Hepatocyte (in vitro differentiated cells): ENCODE data around the gene C8G. TPM values are rescaled to one million over a fixed set of nuclear protein-coding genes. Genes with fewer than 3 reads are reported as not detected.

ENCODE experiments used
- DNase-seq: peaks from one replicate; pipeline ENCODE4 v3.0.0-alpha.2; 2016; ENCODE audit warnings: low spot score
- H2AFZ ChIP-seq: fragments of 200-600 bp; sonication (generic); 2 replicates; pipeline ENCODE4 v1.6.0; 2016; ENCODE audit warnings: antibody characterized with exemption, mild to moderate bottlenecking
- H3K27ac ChIP-seq: fragments of 200-600 bp; sonication (generic); 2 replicates; pipeline ENCODE4 v1.5.1; 2016; ENCODE audit warnings: mild to moderate bottlenecking
- H3K27me3 ChIP-seq: fragments of 200-600 bp; sonication (generic); 2 replicates; pipeline ENCODE4 v1.6.1; 2016
- H3K36me3 ChIP-seq: fragments of 200-600 bp; sonication (generic); replicated peaks from 2 replicates; pipeline ENCODE4 v1.5.1; 2016; ENCODE audit warnings: low read depth; ENCODE audit not compliant: insufficient read depth
- H3K4me1 ChIP-seq: fragments of 200-600 bp; sonication (generic); 2 replicates; pipeline ENCODE4 v1.5.1; 2016; ENCODE audit warnings: mild to moderate bottlenecking, moderate library complexity; ENCODE audit not compliant: insufficient read depth
- H3K4me2 ChIP-seq: fragments of 200-600 bp; sonication (generic); 2 replicates; pipeline ENCODE4 v1.6.0; 2016
- H3K4me3 ChIP-seq: fragments of 200-600 bp; sonication (generic); 2 replicates; pipeline ENCODE4 v1.5.1; 2016; ENCODE audit warnings: mild to moderate bottlenecking
- H3K79me2 ChIP-seq: fragments of 200-600 bp; sonication (generic); 2 replicates; pipeline ENCODE4 v1.6.0; 2017; ENCODE audit warnings: mild to moderate bottlenecking
- H3K9me2 ChIP-seq: fragments of 200-600 bp; sonication (generic); replicated peaks from 2 replicates; pipeline ENCODE4 v1.6.0; 2017; ENCODE audit warnings: mild to moderate bottlenecking; ENCODE audit not compliant: insufficient read depth
- H3K9me3 ChIP-seq: fragments of 200-600 bp; sonication (generic); 2 replicates; pipeline ENCODE4 v1.5.1; 2016; ENCODE audit warnings: low read depth, mild to moderate bottlenecking
- H4K20me1 ChIP-seq: fragments of 200-600 bp; sonication (generic); 2 replicates; pipeline ENCODE4 v1.6.0; 2016; ENCODE audit warnings: mild to moderate bottlenecking; ENCODE audit not compliant: insufficient read depth, poor library complexity, severe bottlenecking
- EZH2 ChIP-seq: fragments of 200-600 bp; sonication (generic); IDR thresholded peaks from 2 replicates; pipeline ENCODE4 v1.6.1; 2016; ENCODE audit warnings: antibody characterized with exemption, mild to moderate bottlenecking, borderline replicate concordance
- EZH2phosphoT487 ChIP-seq: fragments of 200-600 bp; sonication (generic); IDR thresholded peaks from one replicate; pipeline ENCODE4 v1.6.1; 2018; ENCODE audit warnings: antibody characterized with exemption, mild to moderate bottlenecking, low read depth, moderate library complexity; ENCODE audit not compliant: unreplicated experiment, severe bottlenecking
- WGBS: methylation state at CpG from one replicate; pipeline ENCODE4 v1.1.6; 2016; ENCODE audit warnings: low lambda C conversion rate; ENCODE audit errors: missing lambda C conversion rate; 5-methylcytosine and 5-hydroxymethylcytosine counted together
- polyA plus RNA-seq: library from polyadenylated mRNA; unstranded; fragments of >200 nt; fragmentation: Nextera tagmentation; extraction: Ambion mirVana; gene quantifications from 2 replicates; pipeline ENCODE4 v1.2.1, GENCODE V29; 2016
- total RNA-seq: library from RNA; depleted of rRNA; stranded (reverse); fragments of >200 nt; gene quantifications from 2 replicates; pipeline ENCODE4 v1.2.3, GENCODE V29; 2014
- TF ChIP-seq, protein P1 (sequence below): fragments of 200-600 bp; sonication (generic); IDR thresholded peaks from 2 replicates; pipeline ENCODE4 v1.5.1; 2016; ENCODE audit warnings: antibody characterized with exemption, mild to moderate bottlenecking; ENCODE audit not compliant: poor library complexity

Gene C8G
- total and polyA plus RNA-seq, 2 experiments from 2014 or later = 5.7 to 15.4 TPM

DNA sequence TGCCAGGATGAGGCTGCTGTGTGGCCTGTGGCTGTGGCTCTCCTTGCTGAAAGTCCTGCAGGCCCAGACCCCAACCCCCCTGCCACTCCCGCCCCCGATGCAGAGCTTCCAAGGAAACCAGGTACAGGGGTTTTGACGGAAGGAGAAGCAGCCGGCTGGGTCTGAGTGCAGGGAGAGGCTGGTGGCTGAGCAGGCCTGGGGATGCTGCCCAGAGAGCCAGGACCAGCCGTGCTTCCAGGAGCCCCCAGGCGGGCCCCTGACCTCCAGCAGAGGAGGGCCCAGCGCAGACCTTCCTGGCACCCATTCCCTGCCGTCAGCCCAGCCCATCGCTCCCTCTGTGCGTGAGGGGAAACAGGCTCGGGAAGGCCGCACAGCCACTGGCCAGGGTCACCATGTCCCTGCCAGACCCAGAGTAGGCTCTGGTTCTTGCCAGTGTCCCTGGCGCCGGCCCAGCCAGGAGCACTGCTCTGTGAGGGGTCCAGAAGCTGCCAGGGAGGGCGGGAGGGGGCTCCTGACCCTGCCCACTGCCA is 7.3 kb downstream of the C8G start:
- DNase-seq = no peak
- no peak overlapping the region for H3K27ac ChIP-seq
- H3K36me3 ChIP-seq = no peaks in the 10 kb centered on the region
- no peaks in the 10 kb centered on the region for H4K20me1 ChIP-seq
- H3K4me2 ChIP-seq = no peak overlapping the region
- peaks cover 3% of the 10 kb centered on the region for H3K79me2 ChIP-seq
- no peaks in the 10 kb centered on the region for H3K9me3 ChIP-seq
- TF ChIP-seq, protein P1, sequence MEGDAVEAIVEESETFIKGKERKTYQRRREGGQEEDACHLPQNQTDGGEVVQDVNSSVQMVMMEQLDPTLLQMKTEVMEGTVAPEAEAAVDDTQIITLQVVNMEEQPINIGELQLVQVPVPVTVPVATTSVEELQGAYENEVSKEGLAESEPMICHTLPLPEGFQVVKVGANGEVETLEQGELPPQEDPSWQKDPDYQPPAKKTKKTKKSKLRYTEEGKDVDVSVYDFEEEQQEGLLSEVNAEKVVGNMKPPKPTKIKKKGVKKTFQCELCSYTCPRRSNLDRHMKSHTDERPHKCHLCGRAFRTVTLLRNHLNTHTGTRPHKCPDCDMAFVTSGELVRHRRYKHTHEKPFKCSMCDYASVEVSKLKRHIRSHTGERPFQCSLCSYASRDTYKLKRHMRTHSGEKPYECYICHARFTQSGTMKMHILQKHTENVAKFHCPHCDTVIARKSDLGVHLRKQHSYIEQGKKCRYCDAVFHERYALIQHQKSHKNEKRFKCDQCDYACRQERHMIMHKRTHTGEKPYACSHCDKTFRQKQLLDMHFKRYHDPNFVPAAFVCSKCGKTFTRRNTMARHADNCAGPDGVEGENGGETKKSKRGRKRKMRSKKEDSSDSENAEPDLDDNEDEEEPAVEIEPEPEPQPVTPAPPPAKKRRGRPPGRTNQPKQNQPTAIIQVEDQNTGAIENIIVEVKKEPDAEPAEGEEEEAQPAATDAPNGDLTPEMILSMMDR = no peak
- TF ChIP-seq EZH2phosphoT487 = no peak
- no peak for TF ChIP-seq EZH2
- peaks cover 8% of the 10 kb centered on the region for H3K4me1 ChIP-seq
- H3K27me3 ChIP-seq = no peaks in the 10 kb centered on the region
- no peaks in the 10 kb centered on the region for H3K9me2 ChIP-seq
- 81% methylated on average over 12 of the region's 15 CpGs for WGBS
- no peak overlapping the region for H2AFZ ChIP-seq
- no peak overlapping the region for H3K4me3 ChIP-seq

DNA sequence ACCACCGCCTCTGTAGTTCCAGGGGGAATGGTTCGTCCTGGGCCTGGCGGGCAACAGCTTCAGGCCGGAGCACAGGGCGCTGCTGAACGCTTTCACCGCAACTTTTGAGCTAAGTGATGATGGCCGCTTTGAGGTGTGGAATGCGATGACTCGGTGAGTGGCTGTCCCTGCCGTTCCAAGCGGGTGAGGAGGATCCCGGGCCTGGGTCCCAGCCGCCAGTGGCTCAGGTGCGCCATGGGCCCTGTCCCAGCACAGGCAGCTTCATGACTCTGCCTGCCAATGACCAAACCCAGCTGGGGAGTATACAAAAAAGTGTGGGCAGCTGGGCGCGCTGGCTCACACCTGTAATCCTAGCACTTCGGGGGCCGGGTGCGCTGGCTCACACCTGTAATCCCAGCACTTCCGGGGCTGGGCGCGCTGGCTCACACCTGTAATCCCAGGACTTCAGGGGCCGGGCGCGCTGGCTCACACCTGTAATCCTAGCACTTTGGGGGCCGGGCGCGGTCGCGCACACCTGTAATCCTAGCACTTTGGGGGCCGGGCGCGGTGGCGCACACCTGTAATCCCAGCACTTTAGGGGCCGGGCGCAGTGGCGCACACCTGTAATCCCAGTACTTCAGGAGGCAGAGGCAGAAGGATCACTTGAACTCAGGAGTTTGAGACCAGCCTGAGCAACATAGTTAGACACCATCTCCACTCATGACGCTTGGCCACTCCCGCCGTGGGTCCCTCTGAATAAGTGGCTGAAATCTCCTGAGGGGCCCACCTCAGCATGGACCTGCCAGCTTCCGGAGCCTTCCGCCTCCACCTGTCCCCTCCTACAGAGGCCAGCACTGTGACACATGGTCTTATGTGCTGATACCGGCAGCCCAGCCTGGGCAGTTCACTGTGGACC is 8.1 kb downstream of the C8G start:
- Histone ChIP-seq H3K79me2 (peaks cover 3% of the 10 kb centered on the region), H3K27me3 (no peaks in the 10 kb centered on the region), H3K4me1 (peaks cover 8% of the 10 kb centered on the region), H3K9me3 (no peaks in the 10 kb centered on the region), H2AFZ (no peak overlapping the region), H3K27ac (no peak overlapping the region), H3K4me3 (no peak overlapping the region), H3K9me2 (no peaks in the 10 kb centered on the region), H4K20me1 (no peaks in the 10 kb centered on the region), H3K36me3 (no peaks in the 10 kb centered on the region), H3K4me2 (no peak overlapping the region)
- TF ChIP-seq EZH2phosphoT487 (no peak), EZH2 (no peak)
- TF ChIP-seq, protein P1 = no peak
- 92% methylated on average over 34 of the region's 44 CpGs for WGBS
- no peak for DNase-seq

DNA sequence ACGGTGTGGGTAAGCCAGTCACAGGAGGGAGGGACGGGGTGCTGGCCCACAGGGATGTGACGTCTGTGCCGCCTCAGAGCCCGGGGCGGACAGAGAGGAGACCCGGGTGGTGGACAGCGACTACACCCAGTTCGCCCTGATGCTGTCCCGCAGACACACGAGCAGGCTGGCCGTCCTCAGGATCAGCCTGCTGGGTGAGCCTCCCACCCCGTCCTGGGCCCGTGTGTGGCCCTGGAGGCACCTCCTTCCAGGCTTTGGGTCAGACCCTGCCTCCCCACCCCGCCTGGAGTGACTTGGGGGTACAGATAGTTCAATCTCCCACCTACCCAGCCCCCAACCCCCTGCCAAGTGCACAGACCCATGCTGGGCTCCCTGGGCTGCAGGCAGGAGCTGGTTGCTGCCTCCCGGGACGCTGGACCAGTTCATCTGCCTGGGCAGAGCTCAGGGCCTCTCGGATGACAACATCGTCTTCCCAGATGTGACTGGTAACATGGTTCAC is 8.8 kb downstream of the C8G start:
- no peak overlapping the region for H3K27ac ChIP-seq
- H3K4me1 ChIP-seq = peaks cover 6% of the 10 kb centered on the region
- no peak overlapping the region for H2AFZ ChIP-seq
- H3K9me3 ChIP-seq = no peaks in the 10 kb centered on the region
- H3K4me3 ChIP-seq = no peak overlapping the region
- H3K27me3 ChIP-seq = no peaks in the 10 kb centered on the region
- 89% methylated on average over 18 of the region's 19 CpGs for WGBS
- no peaks in the 10 kb centered on the region for H3K9me2 ChIP-seq
- DNase-seq = no peak
- H3K36me3 ChIP-seq = no peaks in the 10 kb centered on the region
- no peak for TF ChIP-seq EZH2phosphoT487
- no peak for TF ChIP-seq EZH2
- TF ChIP-seq, protein P1 = no peak
- peaks cover 3% of the 10 kb centered on the region for H3K79me2 ChIP-seq
- H4K20me1 ChIP-seq = no peaks in the 10 kb centered on the region
- no peak overlapping the region for H3K4me2 ChIP-seq
